Measurements from ENCODE around the gene LOX.

LOX gene

DNA sequence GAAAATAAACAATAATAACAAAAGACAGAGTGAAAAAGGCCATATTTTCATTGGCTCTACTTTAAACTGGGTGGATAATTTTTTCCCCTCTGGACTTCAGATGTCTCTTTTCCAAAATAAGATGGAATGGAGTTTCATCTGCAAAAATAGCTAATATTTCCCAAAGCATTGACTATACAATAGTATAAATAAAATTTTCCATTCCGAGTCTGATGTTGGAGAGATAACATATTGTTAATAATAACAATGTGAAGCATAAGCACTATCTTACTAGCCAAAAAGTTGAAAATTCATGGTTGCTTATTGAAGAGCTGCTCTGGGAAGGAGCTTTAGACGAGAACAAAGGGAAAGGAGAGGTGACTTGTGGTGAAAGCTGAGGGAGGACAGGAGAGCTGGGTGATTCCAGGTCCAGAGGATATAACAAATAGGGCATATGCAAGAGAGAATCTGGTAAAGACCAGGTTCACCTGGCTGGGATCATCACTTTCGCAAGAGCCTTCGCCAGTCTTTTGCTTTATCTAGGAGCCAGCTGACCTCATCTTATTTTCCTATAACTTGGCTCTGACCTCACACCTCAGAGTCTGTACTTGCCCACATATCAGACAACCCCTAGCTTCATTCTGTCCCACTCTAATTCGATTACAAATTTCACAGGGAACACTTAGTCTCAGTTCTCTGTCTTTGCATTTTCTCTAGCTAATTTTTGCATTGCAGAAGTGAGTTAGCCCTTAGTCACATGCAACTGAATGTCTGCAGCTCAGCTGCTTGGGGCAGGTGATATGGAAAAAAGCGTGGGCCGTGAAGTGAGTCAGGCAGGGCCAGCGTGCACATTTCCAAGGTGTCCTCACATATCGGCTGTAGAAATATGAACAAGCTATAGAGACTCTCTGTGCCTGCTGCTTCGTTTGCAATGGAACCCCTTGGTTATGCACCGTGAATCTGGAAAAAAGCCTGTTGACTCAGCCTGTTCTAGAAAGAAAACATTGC lies 43.7 kb upstream of the LOX start:
- no peak for TF ChIP-seq NFIC (IDR thresholded peaks at IDR 0.05)
- TF ChIP-seq RAD21 (IDR thresholded peaks at IDR 0.05; ENCODE audit: low read depth): no peak
- TF ChIP-seq, protein P1, sequence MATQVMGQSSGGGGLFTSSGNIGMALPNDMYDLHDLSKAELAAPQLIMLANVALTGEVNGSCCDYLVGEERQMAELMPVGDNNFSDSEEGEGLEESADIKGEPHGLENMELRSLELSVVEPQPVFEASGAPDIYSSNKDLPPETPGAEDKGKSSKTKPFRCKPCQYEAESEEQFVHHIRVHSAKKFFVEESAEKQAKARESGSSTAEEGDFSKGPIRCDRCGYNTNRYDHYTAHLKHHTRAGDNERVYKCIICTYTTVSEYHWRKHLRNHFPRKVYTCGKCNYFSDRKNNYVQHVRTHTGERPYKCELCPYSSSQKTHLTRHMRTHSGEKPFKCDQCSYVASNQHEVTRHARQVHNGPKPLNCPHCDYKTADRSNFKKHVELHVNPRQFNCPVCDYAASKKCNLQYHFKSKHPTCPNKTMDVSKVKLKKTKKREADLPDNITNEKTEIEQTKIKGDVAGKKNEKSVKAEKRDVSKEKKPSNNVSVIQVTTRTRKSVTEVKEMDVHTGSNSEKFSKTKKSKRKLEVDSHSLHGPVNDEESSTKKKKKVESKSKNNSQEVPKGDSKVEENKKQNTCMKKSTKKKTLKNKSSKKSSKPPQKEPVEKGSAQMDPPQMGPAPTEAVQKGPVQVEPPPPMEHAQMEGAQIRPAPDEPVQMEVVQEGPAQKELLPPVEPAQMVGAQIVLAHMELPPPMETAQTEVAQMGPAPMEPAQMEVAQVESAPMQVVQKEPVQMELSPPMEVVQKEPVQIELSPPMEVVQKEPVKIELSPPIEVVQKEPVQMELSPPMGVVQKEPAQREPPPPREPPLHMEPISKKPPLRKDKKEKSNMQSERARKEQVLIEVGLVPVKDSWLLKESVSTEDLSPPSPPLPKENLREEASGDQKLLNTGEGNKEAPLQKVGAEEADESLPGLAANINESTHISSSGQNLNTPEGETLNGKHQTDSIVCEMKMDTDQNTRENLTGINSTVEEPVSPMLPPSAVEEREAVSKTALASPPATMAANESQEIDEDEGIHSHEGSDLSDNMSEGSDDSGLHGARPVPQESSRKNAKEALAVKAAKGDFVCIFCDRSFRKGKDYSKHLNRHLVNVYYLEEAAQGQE (IDR thresholded peaks at IDR 0.05; ENCODE audit: low read depth): no peak
- TF ChIP-seq, protein P2, sequence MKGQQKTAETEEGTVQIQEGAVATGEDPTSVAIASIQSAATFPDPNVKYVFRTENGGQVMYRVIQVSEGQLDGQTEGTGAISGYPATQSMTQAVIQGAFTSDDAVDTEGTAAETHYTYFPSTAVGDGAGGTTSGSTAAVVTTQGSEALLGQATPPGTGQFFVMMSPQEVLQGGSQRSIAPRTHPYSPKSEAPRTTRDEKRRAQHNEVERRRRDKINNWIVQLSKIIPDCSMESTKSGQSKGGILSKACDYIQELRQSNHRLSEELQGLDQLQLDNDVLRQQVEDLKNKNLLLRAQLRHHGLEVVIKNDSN (IDR thresholded peaks at IDR 0.05): no peak
- TF ChIP-seq ZBTB7A (IDR thresholded peaks at IDR 0.05; ENCODE audit: low read depth): no peak
- no peak for TF ChIP-seq YY1 (IDR thresholded peaks at IDR 0.05; ENCODE audit: low read depth)
- TF ChIP-seq CEBPB (IDR thresholded peaks at IDR 0.05): no peak
- TF ChIP-seq TCF12 (IDR thresholded peaks at IDR 0.05; ENCODE audit: low read depth): no peak
- no peak for TF ChIP-seq EP300 (IDR thresholded peaks at IDR 0.05; ENCODE audit: borderline replicate concordance)

DNA sequence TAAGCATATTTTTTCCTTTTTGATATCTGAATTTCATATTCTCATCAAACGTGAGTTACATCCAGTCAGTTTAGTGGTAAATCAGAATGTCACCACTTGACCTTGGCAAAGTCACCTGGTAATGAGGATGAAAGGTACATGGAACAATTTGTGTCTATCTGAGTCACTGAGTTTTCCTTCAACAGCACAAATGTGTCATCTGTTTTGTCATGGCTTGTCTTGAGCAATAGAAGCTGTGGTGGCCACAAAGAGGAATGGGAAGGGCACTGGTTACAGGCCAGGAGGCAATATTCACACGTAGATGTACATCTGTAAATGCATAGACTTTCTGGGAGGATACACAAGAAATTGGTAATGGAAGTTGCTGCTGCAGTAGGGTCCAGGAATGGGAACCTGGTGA lies 42.9 kb upstream of the LOX start:
- TF ChIP-seq TCF12 (IDR thresholded peaks at IDR 0.05; ENCODE audit: low read depth) (no peak), FOXM1 (IDR thresholded peaks at IDR 0.05; ENCODE audit: borderline replicate concordance, low read depth) (no peak)
- TF ChIP-seq, protein P2 (IDR thresholded peaks at IDR 0.05): no peak

DNA sequence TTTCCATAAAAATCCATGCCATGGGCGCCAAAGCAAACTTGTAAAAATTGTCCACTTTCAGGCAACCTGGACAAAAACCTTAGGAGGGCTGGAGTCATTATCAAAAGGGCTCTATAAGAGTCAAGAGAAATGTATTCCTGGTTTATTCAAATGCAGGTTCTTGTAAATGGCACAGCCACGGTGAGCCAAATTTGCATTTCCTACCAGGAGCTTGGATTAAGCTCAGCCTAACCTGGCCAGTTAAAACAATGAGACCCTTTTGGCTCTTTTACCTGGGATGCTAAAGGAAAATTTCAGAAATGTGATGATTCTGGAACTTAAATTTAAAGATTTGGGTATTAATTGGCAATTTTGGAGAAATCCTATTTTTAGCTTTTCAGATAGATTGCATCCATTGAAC lies 42.4 kb upstream of the LOX start:
- TF ChIP-seq CEBPB (IDR thresholded peaks at IDR 0.05) (no peak), YY1 (IDR thresholded peaks at IDR 0.05; ENCODE audit: low read depth) (no peak)

DNA sequence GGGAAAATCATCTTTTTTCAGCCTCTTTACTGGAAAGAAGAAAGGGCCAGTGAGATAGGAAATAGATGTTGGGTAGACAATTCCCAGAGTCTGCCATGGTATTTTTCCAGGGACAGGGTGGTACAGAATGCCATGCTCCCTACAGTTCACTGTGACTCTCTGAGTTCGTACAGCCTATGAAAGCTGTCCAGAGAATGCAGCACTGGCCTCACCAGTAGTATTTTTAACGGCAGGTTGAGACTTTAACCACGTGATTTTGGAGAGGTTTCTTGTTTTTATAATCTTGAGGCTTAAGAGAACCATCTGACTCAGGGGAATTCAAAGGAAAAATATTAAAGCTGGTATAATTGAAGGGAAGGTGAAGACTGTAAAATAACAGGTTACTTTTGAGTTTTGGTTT lies 41.1 kb upstream of the LOX start:
- no peak for TF ChIP-seq CREB1 (IDR thresholded peaks at IDR 0.05; ENCODE audit: low read depth)
- TF ChIP-seq, protein P3, sequence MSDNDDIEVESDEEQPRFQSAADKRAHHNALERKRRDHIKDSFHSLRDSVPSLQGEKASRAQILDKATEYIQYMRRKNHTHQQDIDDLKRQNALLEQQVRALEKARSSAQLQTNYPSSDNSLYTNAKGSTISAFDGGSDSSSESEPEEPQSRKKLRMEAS (IDR thresholded peaks at IDR 0.05): no peak
- no peak for TF ChIP-seq FOXM1 (IDR thresholded peaks at IDR 0.05; ENCODE audit: borderline replicate concordance, low read depth)
- no peak for TF ChIP-seq ZBTB7A (IDR thresholded peaks at IDR 0.05; ENCODE audit: low read depth)
- TF ChIP-seq TAF1 (IDR thresholded peaks at IDR 0.05; ENCODE audit: low read depth): no peak
- no peak for TF ChIP-seq YY1 (IDR thresholded peaks at IDR 0.05; ENCODE audit: low read depth)
- TF ChIP-seq RAD21 (IDR thresholded peaks at IDR 0.05; ENCODE audit: low read depth): no peak
- TF ChIP-seq, protein P1 (IDR thresholded peaks at IDR 0.05; ENCODE audit: low read depth): no peak
- no peak for TF ChIP-seq EGR1 (IDR thresholded peaks at IDR 0.05)
- no peak for TF ChIP-seq TEAD4 (IDR thresholded peaks at IDR 0.05)
- no peak for TF ChIP-seq EP300 (IDR thresholded peaks at IDR 0.05; ENCODE audit: borderline replicate concordance)
- no peak for TF ChIP-seq CEBPB (IDR thresholded peaks at IDR 0.05)
- TF ChIP-seq, protein P2 (IDR thresholded peaks at IDR 0.05): no peak
- TF ChIP-seq NFIC (IDR thresholded peaks at IDR 0.05): no peak
- no peak for TF ChIP-seq TCF12 (IDR thresholded peaks at IDR 0.05; ENCODE audit: low read depth)

DNA sequence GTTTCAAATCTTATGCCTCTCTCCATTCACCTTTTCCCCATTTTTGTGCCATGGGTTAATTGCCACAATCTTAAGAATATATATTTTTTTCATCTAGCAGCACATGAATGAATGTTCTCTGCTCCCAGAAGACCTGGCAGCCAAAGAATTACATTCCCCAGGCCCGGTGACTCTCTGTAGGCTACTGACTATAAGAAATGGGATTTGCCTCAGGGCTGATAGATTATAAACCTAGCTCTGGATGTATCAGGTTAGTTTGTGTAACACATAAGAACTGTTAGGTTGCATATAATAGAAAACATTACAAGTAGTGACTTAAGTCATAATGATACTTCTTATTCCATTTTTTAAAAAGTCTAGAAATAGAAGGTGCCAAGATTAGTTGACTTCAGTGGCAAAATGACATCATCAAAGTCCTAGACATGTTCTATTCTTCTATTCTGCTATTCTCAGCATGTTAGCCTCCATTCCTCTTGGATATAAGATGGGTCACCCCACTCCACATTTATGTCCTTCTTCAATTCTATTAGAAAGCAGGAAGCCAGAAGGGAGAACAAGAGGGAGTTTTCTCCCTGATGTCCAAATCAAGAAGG lies 40.4 kb upstream of the LOX start:
- no peak for TF ChIP-seq TCF12 (IDR thresholded peaks at IDR 0.05; ENCODE audit: low read depth)
- no peak for TF ChIP-seq FOXM1 (IDR thresholded peaks at IDR 0.05; ENCODE audit: borderline replicate concordance, low read depth)
- no peak for TF ChIP-seq TEAD4 (IDR thresholded peaks at IDR 0.05)
- TF ChIP-seq, protein P1 (IDR thresholded peaks at IDR 0.05; ENCODE audit: low read depth): no peak
- TF ChIP-seq, protein P3 (IDR thresholded peaks at IDR 0.05): no peak
- no peak for TF ChIP-seq CEBPB (IDR thresholded peaks at IDR 0.05)
- TF ChIP-seq RAD21 (IDR thresholded peaks at IDR 0.05; ENCODE audit: low read depth): no peak
- TF ChIP-seq ZBTB7A (IDR thresholded peaks at IDR 0.05; ENCODE audit: low read depth): no peak
